HepG2 (cell line): ENCODE data around the gene RAD54L. TPM values are rescaled to one million over a fixed set of nuclear protein-coding genes. Genes with fewer than 3 reads are reported as not detected.

Experiments used
- AKAP8 ChIP-seq: sonication (generic); formaldehyde crosslinking; IDR thresholded peaks from 2 replicates; pipeline ENCODE4 v1.5.1; 2020; ENCODE audit warnings: mild to moderate bottlenecking, missing genetic modification reagents
- ATF3 ChIP-seq: sonication (generic); formaldehyde crosslinking; IDR thresholded peaks from 2 replicates; pipeline ENCODE4 v1.4.0; 2020; ENCODE audit warnings: missing genetic modification reagents
- CSRNP1 ChIP-seq: sonication (generic); formaldehyde crosslinking; IDR thresholded peaks from 2 replicates; pipeline ENCODE4 v1.8.1; 2023; ENCODE audit warnings: mild to moderate bottlenecking, missing genetic modification reagents
- HIC2 ChIP-seq: sonication (generic); formaldehyde crosslinking; IDR thresholded peaks from 2 replicates; pipeline ENCODE4 v1.9.0; 2022; ENCODE audit warnings: low read depth, missing genetic modification reagents
- PAX8 ChIP-seq: sonication (generic); formaldehyde crosslinking; IDR thresholded peaks from 2 replicates; pipeline ENCODE4 v1.8.0; 2022; ENCODE audit warnings: mild to moderate bottlenecking, missing genetic modification reagents, borderline replicate concordance
- PHB2 ChIP-seq: fragments of 450-650 bp; IDR thresholded peaks from 2 replicates; pipeline ENCODE4 v1.6.1; 2018; ENCODE audit not compliant: partially characterized antibody
- PPARG ChIP-seq: conservative IDR thresholded peaks from 2 replicates; pipeline ENCODE4 v1.6.1; 2016; ENCODE audit warnings: missing biosample characterization, missing genetic modification reagents
- RBFOX2 ChIP-seq: fragments of 200-400 bp; formaldehyde crosslinking; IDR thresholded peaks from 2 replicates; pipeline ENCODE4 v1.6.1; 2017; ENCODE audit warnings: low read depth, mild to moderate bottlenecking, low read length
- SKIL ChIP-seq: sonication (generic); formaldehyde crosslinking; IDR thresholded peaks from 2 replicates; pipeline ENCODE4 v1.8.0; 2022; ENCODE audit warnings: missing genetic modification reagents, mild to moderate bottlenecking, moderate library complexity, borderline replicate concordance
- SOX6 ChIP-seq, 2 experiments: fragments of 450-650 bp in 1 of 2; sonication (generic) in 1 of 2; formaldehyde crosslinking in 1 of 2; IDR thresholded peaks; 2 replicates each; pipeline versions ENCODE4 v1.4.0 to v1.6.1; 2017 to 2020; ENCODE audit warnings: antibody characterized with exemption in 1 of 2, mild to moderate bottlenecking in 1 of 2, missing genetic modification reagents in 1 of 2
- ZBED4 ChIP-seq: sonication (generic); formaldehyde crosslinking; IDR thresholded peaks from 2 replicates; pipeline ENCODE4 v1.4.0; 2020; ENCODE audit warnings: missing genetic modification reagents, borderline replicate concordance
- ZEB1 ChIP-seq: IDR thresholded peaks from 2 replicates; pipeline ENCODE4 v1.6.1; 2012; ENCODE audit warnings: mild to moderate bottlenecking, low read depth, inconsistent platforms; ENCODE audit not compliant: insufficient replicate concordance
- ZFP36L2 ChIP-seq: sonication (generic); formaldehyde crosslinking; IDR thresholded peaks from 2 replicates; pipeline ENCODE4 v1.4.0; 2020; ENCODE audit warnings: missing genetic modification reagents
- ZMYM4 ChIP-seq: sonication (generic); formaldehyde crosslinking; IDR thresholded peaks from 2 replicates; pipeline ENCODE4 v1.8.1; 2023; ENCODE audit warnings: mild to moderate bottlenecking, missing genetic modification reagents
- ZNF20 ChIP-seq: sonication (generic); formaldehyde crosslinking; IDR thresholded peaks from 2 replicates; pipeline ENCODE4 v1.4.0; 2020; ENCODE audit warnings: mild to moderate bottlenecking, moderate library complexity, missing genetic modification reagents
- ZNF30 ChIP-seq: sonication (generic); formaldehyde crosslinking; IDR thresholded peaks from 2 replicates; pipeline ENCODE4 v1.5.0; 2020; ENCODE audit warnings: mild to moderate bottlenecking, missing genetic modification reagents
- ZSCAN31 ChIP-seq: sonication (generic); formaldehyde crosslinking; IDR thresholded peaks from 2 replicates; pipeline ENCODE4 v1.5.0; 2020; ENCODE audit warnings: low read depth, mild to moderate bottlenecking, missing genetic modification reagents
- polyA plus RNA-seq, 8 experiments: library from polyadenylated mRNA; depleted of rRNA in 3 of 8; stranded (reverse) in 7 of 8; unstranded in 1 of 8; fragments of >200 nt; fragmentation: Illumina TruSeq in 4 of 8; extraction: Trizol in 4 of 8; gene quantifications; 2 replicates each; pipeline versions ENCODE4 v1.2.1 to v1.2.3, GENCODE V29; 2011 to 2016; ENCODE audit warnings: low read depth in 4 of 8, missing spikeins in 1 of 8, mixed read lengths in 1 of 8; ENCODE audit not compliant: insufficient read depth in 1 of 8
- total RNA-seq, 5 experiments: library from RNA; depleted of rRNA; stranded (reverse); fragments of >200 nt; fragmentation: Illumina TruSeq; extraction: Trizol; gene quantifications; 2 replicates each; pipeline ENCODE4 v1.2.3, GENCODE V29; 2016; ENCODE audit warnings: low read depth in 1 of 5

The RAD54L gene
- total and polyA plus RNA-seq, 2 of the 13 experiments (the other 11 are each of a cell fraction or from before 2014, with no cell fraction given): 10.2 to 30.0 TPM

GRCh38 chr1:46303038-46303871, 55.7 kb downstream of the RAD54L start, which contains the start of the genes LRRC41 and UQCRH (continued):
- TF ChIP-seq ZBED4 (CRISPR knock-in tag) (peak; percentile 10; the same call in 1 of the 2 replicates), ZSCAN31 (CRISPR knock-in tag) (peak; percentile 35; the same call in 1 of the 2 replicates), SKIL (CRISPR knock-in tag) (no peak), ZFP36L2 (CRISPR knock-in tag) (no peak), CSRNP1 (CRISPR knock-in tag) (no peak), PAX8 (no peak), HIC2 (no peak), ATF3 (CRISPR knock-in tag) (no peak), SOX6 (IDR thresholded peaks at IDR 0.05) (no peak), SOX6 (CRISPR knock-in tag; IDR thresholded peaks at IDR 0.05) (no peak), ZNF30 (CRISPR knock-in tag) (no peak), PPARG (no peak; the same call in 1 of the 2 replicates), ZEB1 (peak; percentile 29), AKAP8 (CRISPR knock-in tag) (peak; percentile 9; the same call in 1 of the 2 replicates), ZNF20 (CRISPR knock-in tag) (no peak), RBFOX2 (peak; percentile 93), PHB2 (no peak), ZMYM4 (CRISPR knock-in tag) (0 out of 2 replicates have a peak, but pooled peaks have one; percentile 3)
